A204.1 (cell line): Measurements from ENCODE around the gene FFAR3.

ENCODE experiments used
- FAIRE-seq: peaks from 2 replicates; lab custom pipeline; 2012; peaks lifted over from hg19 to GRCh38; lab: Jason Lieb, UNC

FFAR3 gene

GRCh38 chr19:35357867-35358573, at the start of gene FFAR3:
Gene FFAR3 (plus strand): TSS chr19:35358460. CDS start chr19:35358891, 431 bp downstream.
- no peak for FAIRE-seq

GRCh38 chr19:35308910-35309309, 49.4 kb upstream of the FFAR3 start:
- no peak for FAIRE-seq

- FAIRE-seq, result no peak
These were observed 48.6 kb upstream of the FFAR3 start for GRCh38 chr19:35309481-35310279.

- no peak for FAIRE-seq
These were observed 47.9 kb upstream of the FFAR3 start for GRCh38 chr19:35310331-35310730.

- FAIRE-seq, result no peak
These were observed 47.3 kb upstream of the FFAR3 start for GRCh38 chr19:35310811-35311465.

- no peak for FAIRE-seq
These were observed 46.2 kb upstream of the FFAR3 start for GRCh38 chr19:35311901-35312665.

GRCh38 chr19:35313587-35313986, 44.7 kb upstream of the FFAR3 start:
- no peak for FAIRE-seq

- FAIRE-seq, result no peak
These were observed 44.2 kb upstream of the FFAR3 start for GRCh38 chr19:35314031-35314430.

GRCh38 chr19:35314858-35315470, 43.3 kb upstream of the FFAR3 start:
- FAIRE-seq, result no peak

- FAIRE-seq, result no peak
These were observed 42.4 kb upstream of the FFAR3 start for GRCh38 chr19:35315883-35316282.

GRCh38 chr19:35316560-35316959, 41.7 kb upstream of the FFAR3 start:
- no peak for FAIRE-seq

GRCh38 chr19:35317464-35318043, 40.7 kb upstream of the FFAR3 start:
- FAIRE-seq, result no peak

- FAIRE-seq, result no peak
These were observed 39.4 kb upstream of the FFAR3 start for GRCh38 chr19:35318679-35319448.

GRCh38 chr19:35320065-35320713, 38.1 kb upstream of the FFAR3 start:
- FAIRE-seq, result no peak

GRCh38 chr19:35321291-35321690, 37.0 kb upstream of the FFAR3 start:
- FAIRE-seq, result no peak

GRCh38 chr19:35322014-35322413, 36.2 kb upstream of the FFAR3 start:
- no peak for FAIRE-seq

- no peak for FAIRE-seq
These were observed 30.6 kb upstream of the FFAR3 start for GRCh38 chr19:35327642-35328041.

GRCh38 chr19:35328851-35329285, 29.4 kb upstream of the FFAR3 start, which contains the start of gene CD22:
Gene CD22 (plus strand): TSS chr19:35329187. CDS start chr19:35332041, 2,854 bp downstream.
- FAIRE-seq, result no peak

- no peak for FAIRE-seq
These were observed 28.9 kb upstream of the FFAR3 start for GRCh38 chr19:35329323-35329722.

- FAIRE-seq, result no peak
These were observed 27.8 kb upstream of the FFAR3 start for GRCh38 chr19:35330475-35330874.
